GM08714 (cell line): ENCODE results near the gene TMPRSS2.

Experiments
- H3K4me3 ChIP-seq: fragments of 200-500 bp; sonication (Bioruptor generic); 2 replicates; pipeline ENCODE4 v1.5.1; 2014; ENCODE audit warnings: mild to moderate bottlenecking, low read length, inconsistent platforms
- ZNF274 ChIP-seq: IDR thresholded peaks from 2 replicates; pipeline ENCODE4 v1.6.1; 2012; ENCODE audit warnings: mild to moderate bottlenecking, low read depth, low read length

Gene TMPRSS2

GRCh38 chr21:41459884-41460534 is 47.9 kb downstream of the TMPRSS2 start:
- no peak overlapping the region for H3K4me3 ChIP-seq
- TF ChIP-seq ZNF274 = no peak

DNA sequence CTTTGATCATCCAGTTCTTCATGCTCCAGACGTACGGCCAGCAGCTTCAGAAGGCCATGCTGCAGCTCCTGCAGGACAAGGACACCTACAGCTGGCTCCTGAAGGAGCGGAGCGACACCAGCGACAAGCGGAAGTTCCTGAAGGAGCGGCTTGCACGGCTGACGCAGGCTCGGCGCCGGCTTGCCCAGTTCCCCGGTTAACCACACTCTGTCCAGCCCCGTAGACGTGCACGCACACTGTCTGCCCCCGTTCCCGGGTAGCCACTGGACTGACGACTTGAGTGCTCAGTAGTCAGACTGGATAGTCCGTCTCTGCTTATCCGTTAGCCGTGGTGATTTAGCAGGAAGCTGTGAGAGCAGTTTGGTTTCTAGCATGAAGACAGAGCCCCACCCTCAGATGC is 49.4 kb downstream of the TMPRSS2 start:
- no peak overlapping the region for H3K4me3 ChIP-seq
- no peak for TF ChIP-seq ZNF274

- no peak for TF ChIP-seq ZNF274
- no peak overlapping the region for H3K4me3 ChIP-seq
Measured at GRCh38 chr21:41458121-41458520, 49.8 kb downstream of the TMPRSS2 start.

GRCh38 chr21:41453761-41454160 is 54.2 kb downstream of the TMPRSS2 start:
- TF ChIP-seq ZNF274 = no peak
- no peak overlapping the region for H3K4me3 ChIP-seq

DNA sequence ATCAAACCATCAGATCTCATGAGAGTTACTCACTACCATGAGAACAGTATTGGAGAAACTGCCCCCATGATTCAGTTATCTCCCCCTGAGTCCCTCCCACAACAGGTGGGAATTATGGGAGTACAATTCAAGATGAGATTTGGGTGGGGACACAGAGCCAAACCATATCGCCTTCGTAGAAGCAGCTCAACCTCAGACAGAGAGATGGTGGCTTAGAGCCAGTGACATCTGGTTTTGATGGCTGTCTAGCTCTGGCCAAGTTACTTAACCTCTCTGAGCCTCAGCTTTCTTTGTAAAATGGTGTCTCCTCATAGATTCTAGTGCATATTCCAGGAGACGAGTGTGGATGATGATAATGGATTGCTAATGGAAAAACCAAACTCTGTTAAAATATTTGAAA is 54.8 kb downstream of the TMPRSS2 start:
- TF ChIP-seq ZNF274 = no peak
- no peak overlapping the region for H3K4me3 ChIP-seq

DNA sequence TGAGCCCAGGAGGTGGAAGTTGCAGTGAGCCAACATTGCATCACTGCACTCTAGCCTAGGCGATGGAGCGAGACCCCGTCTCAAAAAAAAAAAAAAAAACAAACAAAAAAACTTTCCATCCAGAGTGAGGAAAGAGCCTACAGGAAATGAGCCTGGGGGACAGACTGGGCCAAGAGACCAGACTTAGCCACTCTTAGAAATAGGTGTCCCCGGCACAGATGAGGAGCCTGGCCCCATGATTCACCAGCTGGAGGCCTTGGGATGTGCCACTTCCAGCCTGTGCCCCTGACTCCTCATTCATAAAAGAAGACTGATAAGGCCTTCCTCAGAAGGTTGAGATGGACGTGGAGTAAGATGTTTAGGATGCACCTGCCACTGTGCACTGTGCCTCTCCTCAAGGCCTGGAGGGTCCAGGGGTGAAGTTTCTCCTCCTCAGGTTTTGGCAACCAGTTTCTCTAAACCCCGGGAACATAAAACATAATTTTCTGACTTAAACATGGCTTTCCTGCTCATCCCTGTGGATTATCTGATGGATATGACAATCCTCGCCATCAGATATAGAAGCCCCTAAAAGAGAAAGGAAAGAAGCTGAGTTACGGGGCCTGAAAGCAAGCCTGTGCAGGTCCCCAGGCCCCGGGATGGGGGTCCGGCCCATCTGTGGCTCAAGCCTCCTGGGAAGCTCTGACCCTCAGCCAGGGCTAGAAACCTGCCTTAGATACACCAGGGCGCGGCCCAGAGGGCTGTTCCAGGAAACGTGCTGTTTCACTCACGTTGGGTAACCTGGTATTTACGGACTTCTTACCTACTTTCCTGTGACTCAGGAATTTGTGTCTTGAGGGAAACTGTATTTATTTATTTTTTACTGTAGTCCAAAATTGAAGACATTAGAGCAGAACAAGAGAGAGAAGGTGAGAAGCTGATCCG is 55.9 kb downstream of the TMPRSS2 start:
- no peak for TF ChIP-seq ZNF274
- H3K4me3 ChIP-seq = no peak overlapping the region

- TF ChIP-seq ZNF274 = no peak
- H3K4me3 ChIP-seq = no peak overlapping the region
Measured at GRCh38 chr21:41449613-41450012, 58.3 kb downstream of the TMPRSS2 start.

DNA sequence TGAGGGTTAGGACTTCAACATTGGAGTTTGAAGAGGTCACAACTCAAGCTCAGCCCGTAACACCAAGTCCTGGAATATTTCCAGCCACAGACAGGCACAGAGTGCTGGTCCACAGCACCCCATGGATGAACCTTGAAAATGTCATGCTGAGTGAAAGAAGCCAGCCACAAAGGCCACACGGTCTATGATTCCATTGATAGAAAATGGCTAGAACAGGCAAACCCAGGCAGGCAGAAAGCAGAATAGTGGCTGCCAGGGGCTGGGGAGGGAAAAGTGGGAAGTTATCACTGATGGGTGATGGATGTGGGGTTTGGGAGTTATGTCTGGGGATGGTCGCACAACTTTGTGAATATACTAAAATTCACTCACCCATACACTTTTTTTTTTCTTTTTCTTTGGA is 60.6 kb downstream of the TMPRSS2 start:
- H3K4me3 ChIP-seq = no peak overlapping the region
- no peak for TF ChIP-seq ZNF274

- TF ChIP-seq ZNF274 = no peak
- H3K4me3 ChIP-seq = no peak overlapping the region
Measured at GRCh38 chr21:41446586-41446985, 61.4 kb downstream of the TMPRSS2 start.

GRCh38 chr21:41445465-41445862 is 62.5 kb downstream of the TMPRSS2 start:
- no peak overlapping the region for H3K4me3 ChIP-seq
- TF ChIP-seq ZNF274 = no peak

DNA sequence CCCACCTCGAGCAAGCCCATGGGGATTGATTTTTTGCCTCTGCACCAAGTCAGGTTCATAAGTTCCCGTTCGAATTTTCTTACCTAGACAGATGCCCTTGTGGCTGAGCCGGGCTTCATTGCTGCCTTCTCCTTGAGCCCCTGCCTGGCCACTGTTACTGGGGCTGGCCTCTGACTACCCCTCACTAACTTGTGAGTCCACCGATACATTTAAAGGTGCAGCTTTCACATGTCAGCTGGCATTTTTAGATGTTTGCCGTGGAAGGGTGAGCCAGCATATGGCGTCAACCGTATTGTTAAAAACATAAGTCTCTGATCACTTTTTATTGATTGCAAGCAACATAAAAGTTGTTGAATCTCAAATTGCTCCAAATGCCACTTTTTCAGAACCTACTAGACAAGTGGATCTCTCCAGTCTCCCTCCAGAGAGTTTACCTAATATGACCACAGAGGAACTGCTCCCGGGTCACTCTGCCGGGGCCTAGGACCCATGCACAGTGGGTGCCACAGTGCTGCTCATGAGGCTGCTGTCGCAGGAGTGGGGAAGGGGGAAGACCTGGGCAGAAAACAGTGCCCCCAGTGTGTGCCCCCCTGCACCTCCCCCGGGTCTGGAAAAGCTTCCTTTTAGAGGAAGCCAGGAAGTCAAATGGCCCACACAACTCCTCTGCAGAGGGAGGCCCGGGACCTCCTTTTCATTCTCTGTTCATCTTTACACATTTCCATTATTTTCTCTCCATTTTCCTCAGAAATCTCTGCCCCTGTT is 63.1 kb downstream of the TMPRSS2 start:
- H3K4me3 ChIP-seq = no peak overlapping the region
- no peak for TF ChIP-seq ZNF274

- TF ChIP-seq ZNF274 = no peak
- no peak overlapping the region for H3K4me3 ChIP-seq
Measured at GRCh38 chr21:41443562-41443961, 64.4 kb downstream of the TMPRSS2 start.

DNA sequence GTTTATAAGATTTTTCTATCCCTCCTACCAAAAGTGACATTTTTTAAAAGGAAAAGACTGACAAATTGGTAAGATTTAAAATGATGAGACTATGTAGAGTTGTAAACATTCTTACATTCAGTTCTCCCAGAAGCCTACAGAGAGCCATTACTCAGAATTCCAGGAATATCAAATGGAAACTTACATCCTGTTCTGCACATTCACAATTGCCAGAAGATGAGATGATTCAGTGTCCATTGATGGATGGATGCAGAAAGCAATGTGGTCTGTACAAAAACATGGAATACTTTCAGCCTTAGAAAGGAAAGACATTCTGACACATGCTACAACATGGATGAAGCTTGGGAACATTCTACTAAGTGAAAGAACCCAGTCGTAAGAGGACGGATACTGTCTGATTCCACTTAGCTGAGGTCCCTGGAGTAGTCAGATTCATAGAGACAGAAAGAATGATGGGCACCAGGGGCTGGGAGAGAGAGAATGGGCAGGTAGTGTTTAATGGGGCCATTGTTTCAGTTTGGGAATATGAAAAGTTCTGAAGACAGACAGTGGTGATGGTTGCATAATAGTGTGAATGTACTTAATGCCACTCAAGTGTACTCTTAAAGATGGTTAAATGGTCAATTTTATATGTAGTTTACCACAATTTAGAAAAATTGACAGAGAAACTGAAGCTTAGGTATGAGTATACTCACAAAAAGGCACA is 65.3 kb downstream of the TMPRSS2 start:
- no peak for TF ChIP-seq ZNF274
- no peak overlapping the region for H3K4me3 ChIP-seq

GRCh38 chr21:41441546-41441945 is 66.4 kb downstream of the TMPRSS2 start:
- no peak for TF ChIP-seq ZNF274

More at GRCh38 chr21:41441546-41441945, 66.4 kb downstream of the TMPRSS2 start:
- H3K4me3 ChIP-seq = no peak overlapping the region
